Lower lobe of right lung (tissue), 2 donors: ENCODE results near the gene HRAS. TPM values are rescaled to one million over a fixed set of nuclear protein-coding genes. Genes with fewer than 3 reads are reported as not detected.

Source experiments
- ATAC-seq, 2 donors: fragments of 200-7000 bp; cut with Tn5 transposase; one replicate each; pipeline ENCODE4 v1.9.1; 2020 to 2022; ENCODE audit warnings: mild to moderate bottlenecking in 2 of 2, moderate library complexity in 2 of 2
- DNase-seq: peaks from one replicate; pipeline ENCODE4 v3.0.0-alpha.2; 2020
- H3K27ac ChIP-seq: fragments of 200-600 bp; one replicate; pipeline ENCODE4 v1.8.0; 2022
- H3K27me3 ChIP-seq: fragments of 200-600 bp; one replicate; pipeline ENCODE4 v1.8.0; 2022; ENCODE audit warnings: low read depth
- H3K36me3 ChIP-seq: fragments of 200-600 bp; one replicate; pipeline ENCODE4 v1.8.0; 2022; ENCODE audit warnings: mild to moderate bottlenecking
- H3K4me1 ChIP-seq: fragments of 200-600 bp; one replicate; pipeline ENCODE4 v1.8.0; 2022
- H3K4me3 ChIP-seq: fragments of 200-600 bp; one replicate; pipeline ENCODE4 v1.8.0; 2022; ENCODE audit warnings: mild to moderate bottlenecking
- H3K9me3 ChIP-seq: fragments of 200-600 bp; one replicate; pipeline ENCODE4 v1.8.0; 2022
- CTCF ChIP-seq: fragments of 200-600 bp; IDR thresholded peaks from one replicate; pipeline ENCODE4 v1.8.0; 2022; ENCODE audit warnings: antibody characterized with exemption, mild to moderate bottlenecking
- intact Hi-C: fragments of 100-400 bp; cut with DNase I; formaldehyde crosslinking; loops from one replicate; pipeline ENCODE4 v1.11.0; 2022
- total RNA-seq: library from RNA; stranded (reverse); fragmentation: NEBNext Ultra II Directional; extraction: Animal tissue kit (Norgen Biotek cat#: 25700); gene quantifications from one replicate; pipeline ENCODE4 v1.2.1, GENCODE V29; 2021
- donor health status: DM: no; HTN: yes; CAD: no; lungs with severe emphysema.

HRAS gene
- total RNA-seq, 1 donor from 2014 or later, result 36.3 TPM

GRCh38 chr11:492427-493226 lies 42.7 kb downstream of the HRAS start:
- H3K9me3 ChIP-seq, result no peaks in the 10 kb centered on the region
- no peak for DNase-seq
- no peak overlapping the region for H3K4me3 ChIP-seq
- peaks cover 80% of the 10 kb centered on the region for H3K36me3 ChIP-seq
- ATAC-seq, result peak in 1 of 2 donors; percentile 4
- no peak overlapping the region for H3K27ac ChIP-seq
- no peaks in the 10 kb centered on the region for H3K27me3 ChIP-seq
- no peaks in the 10 kb centered on the region for H3K4me1 ChIP-seq
- intact Hi-C loops, result no loop called here
- TF ChIP-seq CTCF, result no peak

GRCh38 chr11:491358-491757 lies 44.0 kb downstream of the HRAS start:
- Histone ChIP-seq H3K27me3 (no peaks in the 10 kb centered on the region), H3K4me1 (no peaks in the 10 kb centered on the region), H3K9me3 (no peaks in the 10 kb centered on the region), H3K27ac (no peak overlapping the region), H3K4me3 (no peak overlapping the region), H3K36me3 (peaks cover 67% of the 10 kb centered on the region)
- intact Hi-C loops, result no loop called here
- TF ChIP-seq CTCF, result no peak
- no peak for ATAC-seq
- no peak for DNase-seq

- H3K36me3 ChIP-seq, result peaks cover 62% of the 10 kb centered on the region
Measured at GRCh38 chr11:490930-491260, 44.5 kb downstream of the HRAS start.

GRCh38 chr11:490186-490929 lies 45.0 kb downstream of the HRAS start:
- DNase-seq, result no peak
- Histone ChIP-seq H3K27ac (no peak overlapping the region), H3K27me3 (no peaks in the 10 kb centered on the region), H3K9me3 (no peaks in the 10 kb centered on the region), H3K36me3 (peaks cover 57% of the 10 kb centered on the region), H3K4me3 (no peak overlapping the region), H3K4me1 (no peaks in the 10 kb centered on the region)
- intact Hi-C loops, result no loop called here
- no peak for ATAC-seq
- TF ChIP-seq CTCF, result no peak

More at GRCh38 chr11:490930-491260, 44.5 kb downstream of the HRAS start:
- no peak overlapping the region for H3K4me3 ChIP-seq
- no peak for ATAC-seq
- no peak overlapping the region for H3K27ac ChIP-seq
- TF ChIP-seq CTCF, result no peak
- no peaks in the 10 kb centered on the region for H3K27me3 ChIP-seq
- no peak for DNase-seq
- no peaks in the 10 kb centered on the region for H3K9me3 ChIP-seq
- H3K4me1 ChIP-seq, result no peaks in the 10 kb centered on the region
- intact Hi-C loops, result no loop called here

GRCh38 chr11:489610-490185 lies 45.7 kb downstream of the HRAS start:
- ATAC-seq, result no peak
- Histone ChIP-seq H3K27me3 (no peaks in the 10 kb centered on the region), H3K36me3 (peaks cover 50% of the 10 kb centered on the region), H3K27ac (no peak overlapping the region), H3K9me3 (no peaks in the 10 kb centered on the region), H3K4me1 (no peaks in the 10 kb centered on the region), H3K4me3 (no peak overlapping the region)
- intact Hi-C loops, result no loop called here
- TF ChIP-seq CTCF, result no peak
- DNase-seq, result no peak
